ENCODE data around the gene P2RY6. TPM values are rescaled to one million over a fixed set of nuclear protein-coding genes. Genes with fewer than 3 reads are reported as not detected.

The P2RY6 gene
- total RNA-seq, 1 experiment from 2014 or later: not detected

DNA sequence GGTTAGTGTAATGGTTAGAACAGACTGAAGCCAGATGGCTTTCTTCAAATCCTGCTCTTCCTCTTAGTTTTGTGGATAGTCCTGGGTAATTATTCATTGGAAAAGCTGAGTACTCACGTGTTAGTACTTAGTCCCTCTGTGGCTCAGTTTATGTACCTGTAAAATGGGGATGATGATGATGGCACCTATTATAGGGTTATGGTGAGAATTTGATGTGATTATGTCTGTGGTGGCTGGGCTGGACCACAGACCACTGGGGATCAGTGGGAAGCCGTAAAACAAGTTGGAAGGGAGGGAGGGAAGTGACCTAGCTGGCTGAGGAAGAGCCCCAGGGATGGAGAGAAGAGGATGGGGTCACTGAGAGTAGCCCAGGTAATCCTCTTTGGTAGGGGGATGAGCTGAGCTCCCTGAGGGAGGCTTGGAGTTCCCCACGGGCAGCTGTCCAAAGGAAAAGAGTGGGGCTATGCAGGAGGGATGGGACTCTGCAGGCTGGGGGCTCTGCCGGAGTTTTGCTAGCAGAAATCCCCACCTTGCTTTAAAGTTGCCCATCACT, 55.8 kb downstream of the P2RY6 start:
- peaks cover 5% of the 10 kb centered on the region; the same call in 1 of the 2 replicates for H3K27me3 ChIP-seq (ENCODE audit: insufficient read depth, low read length)
- no peak overlapping the region for H2BK120ac ChIP-seq (ENCODE audit: low read depth, low read length, poor library complexity, severe bottlenecking)
- H3K79me2 ChIP-seq (ENCODE audit: insufficient read depth, low read length): no peaks in the 10 kb centered on the region
- no peak overlapping the region for H3K14ac ChIP-seq (ENCODE audit: insufficient read depth, low read length)
- H3K18ac ChIP-seq (ENCODE audit: insufficient read length, low read depth, low read length): no peak overlapping the region
- H3K9ac ChIP-seq (ENCODE audit: extremely low read depth, insufficient read length, low read length): no peak overlapping the region
- no peak overlapping the region for H3K4me2 ChIP-seq (ENCODE audit: insufficient read depth, insufficient read length, low read length)
- Mint-ChIP-seq H3K36me3 (ENCODE audit: insufficient read depth in 1 of 3, low read depth in 3 of 3) (peaks cover 0 to 3% (median 0%) of the 10 kb centered on the region in 3 experiments; a peak in 2 of 7 replicates), H3K4me3 (no peak overlapping the region), H3K27me3 (ENCODE audit: low read depth) (peaks cover 58% of the 10 kb centered on the region), H3K4me1 (peaks cover 54 to 58% of the 10 kb centered on the region in 2 experiments), H3K27ac (no peak overlapping the region; a peak in 1 of 7 replicates), H3K9me3 (no peaks in the 10 kb centered on the region)
- no peak overlapping the region for H2BK12ac ChIP-seq (ENCODE audit: insufficient read length, low read depth, low read length)
- H3K56ac ChIP-seq (ENCODE audit: insufficient read length, low read depth, low read length): no peak overlapping the region
- TF ChIP-seq CTCF (conservative IDR thresholded peaks at IDR 0.05): no peak
- no peak overlapping the region for H2AK5ac ChIP-seq (ENCODE audit: insufficient read length, low read length)
- H4K5ac ChIP-seq (ENCODE audit: insufficient read length, low read depth, low read length): no peak overlapping the region
- no peak overlapping the region for H2AFZ ChIP-seq (ENCODE audit: low read length)
- H3K23me2 ChIP-seq (ENCODE audit: insufficient read length, low read depth, low read length, poor library complexity, severe bottlenecking): no peaks in the 10 kb centered on the region
- H4K91ac ChIP-seq (ENCODE audit: insufficient read length, low read depth, low read length): no peak overlapping the region
- no peak overlapping the region for H3K23ac ChIP-seq (ENCODE audit: insufficient read length, low read depth, low read length)
- no peak overlapping the region for H3K27ac ChIP-seq (ENCODE audit: insufficient read length, low read depth, low read length)
- H2BK20ac ChIP-seq (ENCODE audit: low read depth, low read length, poor library complexity, severe bottlenecking): no peak overlapping the region
- no peak overlapping the region for H3T11ph ChIP-seq (ENCODE audit: low read length)
- H4K20me1 ChIP-seq (ENCODE audit: control insufficient read depth, insufficient read depth, insufficient read length): no peaks in the 10 kb centered on the region
- no CpG with 5 or more reads among the region's 4 CpGs for WGBS (ENCODE audit: extremely low coverage, insufficient read length, low lambda C conversion rate)
- H2BK15ac ChIP-seq (ENCODE audit: low read depth, low read length): no peak overlapping the region
- H4K8ac ChIP-seq (replicated peaks; ENCODE audit: insufficient read length, low read depth, low read length): no peak overlapping the region
- no peak overlapping the region for H3K4ac ChIP-seq (ENCODE audit: low read depth, low read length)
- no peaks in the 10 kb centered on the region for H3K79me1 ChIP-seq (ENCODE audit: insufficient read depth, low read depth, low read length, poor library complexity, severe bottlenecking)
- H2BK5ac ChIP-seq (ENCODE audit: insufficient read length, low read length): no peak overlapping the region
- DNase-seq: no peak
- no peaks in the 10 kb centered on the region for H3K9me3 ChIP-seq (ENCODE audit: control insufficient read depth, low read depth, low read length)
- peaks cover 11% of the 10 kb centered on the region; the same call in 1 of the 2 replicates for H3K4me1 ChIP-seq (ENCODE audit: insufficient read depth, low read length)

Data from H9 (cell line).